ENCODE data around the gene EXOSC5. TPM values are rescaled to one million over a fixed set of nuclear protein-coding genes. Genes with fewer than 3 reads are reported as not detected.

The EXOSC5 gene
- total and polyA plus RNA-seq, 9 of the 15 experiments (the other 6 are each of a cell fraction or from before 2014, with no cell fraction given): 10.9 to 75.5 (median 37.8) TPM

DNA sequence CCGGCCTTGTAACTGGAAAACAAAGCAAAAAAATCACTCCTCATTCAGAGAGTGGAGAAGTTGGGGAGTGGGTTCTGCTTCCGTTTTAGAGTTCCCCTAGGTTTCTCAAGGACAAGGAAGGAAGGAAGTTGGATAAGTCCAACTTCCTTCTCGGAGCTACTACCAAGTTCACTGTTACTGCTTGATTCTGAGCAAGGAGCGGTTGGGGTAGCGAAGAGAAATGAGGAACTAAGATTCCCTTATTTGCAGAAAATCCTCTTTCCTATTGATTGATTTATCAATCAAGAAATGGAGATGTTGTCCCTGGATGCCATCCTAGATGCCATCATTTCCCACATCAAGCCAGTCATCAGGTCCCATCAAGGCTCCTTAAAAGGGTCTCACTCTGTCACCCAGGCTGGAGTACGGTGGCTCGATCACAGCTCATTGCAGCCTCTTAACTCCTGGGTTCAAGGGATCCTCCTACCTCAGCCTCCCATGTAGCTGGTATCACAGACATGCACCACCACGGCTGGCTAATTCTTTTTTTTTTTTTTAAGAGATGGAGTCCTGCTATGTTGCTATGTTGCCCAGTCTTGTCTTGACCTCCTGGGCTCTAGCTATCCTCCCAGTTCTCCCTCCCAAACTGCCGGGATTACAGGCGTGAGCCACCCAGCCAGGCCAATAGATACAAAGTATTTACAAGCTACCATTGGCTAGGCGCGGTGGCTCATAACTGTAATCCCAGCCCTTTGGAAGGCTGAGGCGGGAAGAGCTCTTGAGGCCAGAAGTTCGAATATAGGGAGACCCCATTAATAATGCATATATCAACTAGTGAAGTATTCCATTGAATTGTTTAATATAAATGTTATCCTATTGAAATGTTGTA is 32.4 kb downstream of the EXOSC5 start (continued):
- TF ChIP-seq, protein P1, sequence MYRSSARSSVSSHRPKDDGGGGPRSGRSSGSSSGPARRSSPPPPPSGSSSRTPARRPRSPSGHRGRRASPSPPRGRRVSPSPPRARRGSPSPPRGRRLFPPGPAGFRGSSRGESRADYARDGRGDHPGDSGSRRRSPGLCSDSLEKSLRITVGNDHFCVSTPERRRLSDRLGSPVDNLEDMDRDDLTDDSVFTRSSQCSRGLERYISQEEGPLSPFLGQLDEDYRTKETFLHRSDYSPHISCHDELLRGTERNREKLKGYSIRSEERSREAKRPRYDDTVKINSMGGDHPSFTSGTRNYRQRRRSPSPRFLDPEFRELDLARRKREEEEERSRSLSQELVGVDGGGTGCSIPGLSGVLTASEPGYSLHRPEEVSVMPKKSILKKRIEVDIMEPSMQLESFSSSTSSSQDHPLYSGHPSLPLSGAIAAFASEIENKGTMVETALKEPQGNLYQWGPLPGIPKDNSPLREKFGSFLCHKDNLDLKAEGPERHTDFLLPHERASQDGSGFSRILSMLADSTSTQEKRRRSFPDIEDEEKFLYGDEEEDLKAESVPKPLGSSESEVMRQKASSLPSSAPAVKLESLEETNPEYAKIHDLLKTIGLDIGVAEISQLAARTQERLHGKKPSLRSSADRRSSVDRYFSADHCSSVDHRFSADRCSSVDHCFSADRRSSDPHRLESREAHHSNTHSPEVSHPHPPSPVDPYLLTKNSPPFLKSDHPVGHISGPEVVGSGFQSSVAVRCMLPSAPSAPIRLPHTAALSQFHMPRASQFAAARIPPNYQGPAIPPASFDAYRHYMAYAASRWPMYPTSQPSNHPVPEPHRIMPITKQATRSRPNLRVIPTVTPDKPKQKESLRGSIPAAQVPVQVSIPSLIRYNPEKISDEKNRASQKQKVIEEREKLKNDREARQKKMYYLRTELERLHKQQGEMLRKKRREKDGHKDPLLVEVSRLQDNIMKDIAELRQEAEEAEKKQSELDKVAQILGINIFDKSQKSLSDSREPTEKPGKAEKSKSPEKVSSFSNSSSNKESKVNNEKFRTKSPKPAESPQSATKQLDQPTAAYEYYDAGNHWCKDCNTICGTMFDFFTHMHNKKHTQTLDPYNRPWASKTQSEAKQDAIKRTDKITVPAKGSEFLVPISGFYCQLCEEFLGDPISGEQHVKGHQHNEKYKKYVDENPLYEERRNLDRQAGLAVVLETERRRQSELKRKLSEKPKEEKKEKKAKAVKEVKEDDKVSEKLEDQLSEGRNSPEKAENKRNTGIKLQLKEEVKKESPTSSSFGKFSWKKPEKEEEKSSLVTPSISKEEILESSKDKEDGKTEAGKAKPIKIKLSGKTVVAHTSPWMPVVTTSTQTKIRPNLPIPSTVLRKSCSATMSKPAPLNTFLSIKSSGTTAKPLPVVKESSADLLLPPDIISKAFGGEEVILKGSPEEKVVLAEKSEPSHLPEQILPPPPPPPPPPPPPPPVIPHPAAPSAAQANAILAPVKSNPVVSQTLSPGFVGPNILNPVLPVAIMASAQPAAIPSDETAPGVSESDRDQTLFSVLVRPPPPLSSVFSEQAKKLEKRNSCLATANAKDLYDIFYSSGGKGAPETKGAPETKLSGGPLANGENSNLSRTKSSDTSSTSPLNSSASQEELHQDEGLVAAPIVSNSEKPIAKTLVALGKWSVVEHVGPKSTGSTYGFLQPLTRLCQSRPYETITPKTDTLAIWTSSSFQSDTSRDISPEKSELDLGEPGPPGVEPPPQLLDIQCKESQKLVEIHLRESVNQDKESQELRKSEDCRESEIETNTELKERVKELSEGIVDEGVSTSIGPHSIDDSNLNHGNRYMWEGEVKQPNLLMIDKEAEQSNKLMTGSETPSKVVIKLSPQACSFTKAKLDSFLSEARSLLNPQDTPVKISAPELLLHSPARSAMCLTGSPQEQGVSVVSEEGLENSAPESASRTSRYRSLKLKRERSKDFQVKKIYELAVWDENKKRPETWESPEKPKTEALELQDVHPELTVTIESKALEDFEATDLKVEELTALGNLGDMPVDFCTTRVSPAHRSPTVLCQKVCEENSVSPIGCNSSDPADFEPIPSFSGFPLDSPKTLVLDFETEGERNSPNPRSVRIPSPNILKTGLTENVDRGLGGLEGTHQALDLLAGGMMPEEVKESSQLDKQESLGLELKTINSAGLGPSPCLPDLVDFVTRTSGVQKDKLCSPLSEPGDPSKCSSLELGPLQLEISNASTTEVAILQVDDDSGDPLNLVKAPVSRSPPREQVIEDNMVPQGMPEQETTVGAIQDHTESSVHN (IDR thresholded peaks at IDR 0.05; ENCODE audit: borderline replicate concordance in 1 of 2, low read depth in 1 of 2): no peak
- TF ChIP-seq XRCC4 (IDR thresholded peaks at IDR 0.05; ENCODE audit: extremely low read depth, insufficient read depth, insufficient read length) (no peak), PTTG1 (tag; IDR thresholded peaks at IDR 0.05; ENCODE audit: low read depth) (no peak), MTA3 (IDR thresholded peaks at IDR 0.05; ENCODE audit: borderline replicate concordance) (peak; percentile 9; the same call in 1 of the 2 replicates), CHD4 (IDR thresholded peaks at IDR 0.05; ENCODE audit: insufficient read depth, insufficient replicate concordance, low read depth, low read length, poor library complexity, severe bottlenecking) (peak; percentile 77), RBM39 (optimal IDR thresholded peaks at IDR 0.05; ENCODE audit: low read depth, low read length) (peak; percentile 16), KDM5B (IDR thresholded peaks at IDR 0.05; ENCODE audit: insufficient replicate concordance, low read depth, low read length) (no peak)
- TF ChIP-seq, protein P2, sequence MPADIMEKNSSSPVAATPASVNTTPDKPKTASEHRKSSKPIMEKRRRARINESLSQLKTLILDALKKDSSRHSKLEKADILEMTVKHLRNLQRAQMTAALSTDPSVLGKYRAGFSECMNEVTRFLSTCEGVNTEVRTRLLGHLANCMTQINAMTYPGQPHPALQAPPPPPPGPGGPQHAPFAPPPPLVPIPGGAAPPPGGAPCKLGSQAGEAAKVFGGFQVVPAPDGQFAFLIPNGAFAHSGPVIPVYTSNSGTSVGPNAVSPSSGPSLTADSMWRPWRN (IDR thresholded peaks at IDR 0.05; ENCODE audit: low read depth): 0 out of 2 replicates have a peak, but pooled peaks have one; percentile 12
- TF ChIP-seq, protein P3, sequence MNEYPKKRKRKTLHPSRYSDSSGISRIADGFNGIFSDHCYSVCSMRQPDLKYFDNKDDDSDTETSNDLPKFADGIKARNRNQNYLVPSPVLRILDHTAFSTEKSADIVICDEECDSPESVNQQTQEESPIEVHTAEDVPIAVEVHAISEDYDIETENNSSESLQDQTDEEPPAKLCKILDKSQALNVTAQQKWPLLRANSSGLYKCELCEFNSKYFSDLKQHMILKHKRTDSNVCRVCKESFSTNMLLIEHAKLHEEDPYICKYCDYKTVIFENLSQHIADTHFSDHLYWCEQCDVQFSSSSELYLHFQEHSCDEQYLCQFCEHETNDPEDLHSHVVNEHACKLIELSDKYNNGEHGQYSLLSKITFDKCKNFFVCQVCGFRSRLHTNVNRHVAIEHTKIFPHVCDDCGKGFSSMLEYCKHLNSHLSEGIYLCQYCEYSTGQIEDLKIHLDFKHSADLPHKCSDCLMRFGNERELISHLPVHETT (CRISPR knock-in tag; conservative IDR thresholded peaks at IDR 0.05 in 1 of 2, IDR thresholded peaks at IDR 0.05 in 1 of 2): peak in 1 of 2 experiments; percentile 38; a peak in 1 of 4 replicates
